Keratinocyte (primary cell): Measurements from ENCODE around the gene LYVE1. TPM values are rescaled to one million over a fixed set of nuclear protein-coding genes. Genes with fewer than 3 reads are reported as not detected.
A peak's percentile ranks its signal among the peaks of the same experiment; 100 is the strongest.

Experiments
- DNase-seq: peaks from one replicate; pipeline ENCODE4 v3.0.0-alpha.2; 2011; ENCODE audit warnings: low read depth, missing footprints, low spot score
- FAIRE-seq: peaks from 2 replicates; lab custom pipeline; 2011; peaks lifted over from hg19 to GRCh38; lab: Jason Lieb, UNC
- H2AFZ ChIP-seq: 2 replicates; pipeline ENCODE4 v1.6.0; 2012; ENCODE audit warnings: low read length, control low read depth, inconsistent platforms; ENCODE audit not compliant: control insufficient read depth
- H3K27ac ChIP-seq: 2 replicates; pipeline ENCODE4 v1.5.1; 2011; ENCODE audit warnings: low read length; ENCODE audit not compliant: control insufficient read depth, insufficient read depth
- H3K27me3 ChIP-seq: 3 replicates; pipeline ENCODE4 v1.6.0; 2011; ENCODE audit warnings: low read length; ENCODE audit not compliant: control insufficient read depth, insufficient read depth; ENCODE audit errors: extremely low read depth
- H3K36me3 ChIP-seq, 2 experiments: 2 replicates in 1 of 2; 3 replicates in 1 of 2; pipeline ENCODE4 v1.5.1; 2011; ENCODE audit warnings: low read length in 2 of 2, mild to moderate bottlenecking in 1 of 2; ENCODE audit not compliant: control insufficient read depth in 2 of 2, insufficient read depth in 2 of 2; ENCODE audit errors: extremely low read depth in 1 of 2
- H3K4me1 ChIP-seq: 3 replicates; pipeline ENCODE4 v1.5.1; 2011; ENCODE audit warnings: low read length; ENCODE audit not compliant: control insufficient read depth, insufficient read depth; ENCODE audit errors: extremely low read depth
- H3K4me2 ChIP-seq: 3 replicates; pipeline ENCODE4 v1.6.0; 2011; ENCODE audit warnings: low read depth, low read length; ENCODE audit not compliant: control insufficient read depth, insufficient read depth; ENCODE audit errors: extremely low read depth
- H3K4me3 ChIP-seq, 3 experiments: fragments of 200-600 bp in 1 of 3; sonication (generic) in 1 of 3; 2 replicates in 2 of 3; 3 replicates in 1 of 3; pipeline ENCODE4 v1.5.1; 2011 to 2016; ENCODE audit warnings: low read length in 3 of 3, mild to moderate bottlenecking in 3 of 3, control low read depth in 2 of 3, inconsistent platforms in 1 of 3, low read depth in 1 of 3, mixed read lengths in 1 of 3, mixed run types in 1 of 3, moderate library complexity in 1 of 3; ENCODE audit not compliant: control insufficient read depth in 2 of 3, insufficient read depth in 2 of 3; ENCODE audit errors: extremely low read depth in 1 of 3
- H3K79me2 ChIP-seq: 2 replicates; pipeline ENCODE4 v1.6.0; 2012; ENCODE audit warnings: low read length; ENCODE audit not compliant: control insufficient read depth, insufficient read depth
- H3K9ac ChIP-seq: 3 replicates; pipeline ENCODE4 v1.6.0; 2011; ENCODE audit warnings: low read length; ENCODE audit not compliant: control insufficient read depth, insufficient read depth; ENCODE audit errors: extremely low read depth
- H3K9me1 ChIP-seq: 3 replicates; pipeline ENCODE4 v1.6.0; 2011; ENCODE audit warnings: low read length; ENCODE audit not compliant: control insufficient read depth, insufficient read depth; ENCODE audit errors: extremely low read depth
- H3K9me3 ChIP-seq: 2 replicates; pipeline ENCODE4 v1.5.1; 2012; ENCODE audit warnings: low read depth, low read length; ENCODE audit not compliant: control insufficient read depth
- H4K20me1 ChIP-seq: 3 replicates; pipeline ENCODE4 v1.6.0; 2011; ENCODE audit warnings: low read length; ENCODE audit not compliant: control insufficient read depth, insufficient read depth; ENCODE audit errors: extremely low read depth
- CTCF ChIP-seq, 3 experiments: IDR thresholded peaks in 1 of 3; conservative IDR thresholded peaks in 1 of 3; optimal IDR thresholded peaks in 1 of 3; 2 replicates in 2 of 3; 3 replicates in 1 of 3; pipeline versions ENCODE3 to v1.5.1; 2011; ENCODE audit warnings: low read length in 3 of 3, mild to moderate bottlenecking in 3 of 3, moderate library complexity in 2 of 3, control low read depth in 1 of 3, inconsistent platforms in 1 of 3; ENCODE audit not compliant: insufficient read depth in 2 of 3; ENCODE audit errors: extremely low read depth in 1 of 3
- EZH2 ChIP-seq: IDR thresholded peaks from one replicate; pipeline ENCODE4 v1.6.1; 2012; ENCODE audit warnings: inconsistent platforms, mild to moderate bottlenecking, low read length, moderate library complexity
- dilution Hi-C: fragments of 300-500 bp; cut with MboI; formaldehyde crosslinking; loops from one replicate; pipeline ENCODE4 v1.7.0; 2020; ENCODE audit warnings: low sequenced_read_pairs; ENCODE audit not compliant: extremely low pct_ligation_motif_present
- polyA plus RNA-seq, 5 experiments: library from polyadenylated mRNA; depleted of rRNA in 3 of 5; stranded (reverse) in 3 of 5; stranded (forward) in 1 of 5; unstranded in 1 of 5; fragments of >200 nt; gene quantifications; 1 replicate in 1 of 5; 2 replicates in 3 of 5; 3 replicates in 1 of 5; pipeline versions ENCODE4 v1.2.1 to v1.2.3, GENCODE V29; 2011 to 2012; ENCODE audit warnings: missing spikeins in 2 of 5, low read depth in 1 of 5, low replicate concordance in 1 of 5

LYVE1 gene
- polyA plus RNA-seq, 1 donor (not counting 4 experiments of a cell fraction or from before 2014, with no cell fraction given), result not detected

GRCh38 chr11:10518891-10519290, 49.6 kb downstream of the LYVE1 start:
- dilution Hi-C loops, result loop anchor here (25.0 kb wide), 1 partner anchor 218 kb away; no protein-coding TSS in a partner anchor
- FAIRE-seq, result no peak

GRCh38 chr11:10518123-10518522, 50.3 kb downstream of the LYVE1 start:
- Histone ChIP-seq H3K9me3 (no peaks in the 10 kb centered on the region), H3K9me1 (no peaks in the 10 kb centered on the region), H3K27ac (peak overlapping the region; percentile 92), H3K36me3 (peaks cover 2 to 12% of the 10 kb centered on the region in 2 experiments), H2AFZ (no peak overlapping the region), H3K27me3 (no peaks in the 10 kb centered on the region), H3K4me1 (peaks cover 42% of the 10 kb centered on the region), H4K20me1 (no peaks in the 10 kb centered on the region), H3K79me2 (peaks cover 2% of the 10 kb centered on the region), H3K4me3 (no peak overlapping the region), H3K9ac (peak overlapping the region; percentile 19), H3K4me2 (no peak overlapping the region)
- DNase-seq (peak; percentile 45), FAIRE-seq (no peak)
- no peak for TF ChIP-seq EZH2
- TF ChIP-seq CTCF (optimal IDR thresholded peaks at IDR 0.05 in 1 of 3, IDR thresholded peaks at IDR 0.05 in 1 of 3, conservative IDR thresholded peaks at IDR 0.05 in 1 of 3; ENCODE audit: extremely low read depth in 1 of 3, insufficient read depth in 2 of 3, low read length in 3 of 3), result no peak
- dilution Hi-C loops, result loop anchor here (25.0 kb wide), 1 partner anchor 219 kb away; no protein-coding TSS in a partner anchor

More at GRCh38 chr11:10518891-10519290, 49.6 kb downstream of the LYVE1 start:
- Histone ChIP-seq H3K36me3 (peaks cover 2 to 12% of the 10 kb centered on the region in 2 experiments), H3K4me2 (no peak overlapping the region), H3K9me3 (no peaks in the 10 kb centered on the region), H3K9me1 (no peaks in the 10 kb centered on the region), H3K4me1 (peaks cover 45% of the 10 kb centered on the region), H3K4me3 (no peak overlapping the region), H3K79me2 (peaks cover 2% of the 10 kb centered on the region), H3K27me3 (no peaks in the 10 kb centered on the region), H4K20me1 (no peaks in the 10 kb centered on the region), H3K9ac (peak overlapping the region; percentile 43), H3K27ac (peak overlapping the region; percentile 92), H2AFZ (no peak overlapping the region)
- TF ChIP-seq CTCF (optimal IDR thresholded peaks at IDR 0.05 in 1 of 3, IDR thresholded peaks at IDR 0.05 in 1 of 3, conservative IDR thresholded peaks at IDR 0.05 in 1 of 3; ENCODE audit: extremely low read depth in 1 of 3, insufficient read depth in 2 of 3, low read length in 3 of 3) (no peak), EZH2 (no peak)
- no peak for DNase-seq
